Osteoblast (primary cell): ENCODE results near the gene GSTK1. TPM values are rescaled to one million over a fixed set of nuclear protein-coding genes. Genes with fewer than 3 reads are reported as not detected.

ENCODE experiments used
- DNase-seq: peaks from one replicate; pipeline ENCODE4 v3.0.0; 2011; ENCODE audit warnings: low spot score, mixed read lengths; ENCODE audit not compliant: insufficient read length; ENCODE audit errors: missing footprints
- H2AFZ ChIP-seq: 2 replicates; pipeline ENCODE4 v1.6.0; 2011; ENCODE audit warnings: mild to moderate bottlenecking, low read length
- H3K27ac ChIP-seq: 2 replicates; pipeline ENCODE4 v1.5.1; 2011; ENCODE audit warnings: mild to moderate bottlenecking, low read depth, low read length, moderate library complexity
- H3K27me3 ChIP-seq: 2 replicates; pipeline ENCODE4 v1.6.0; 2012; ENCODE audit warnings: mild to moderate bottlenecking, control low read depth, inconsistent platforms, low read length, moderate library complexity; ENCODE audit not compliant: insufficient read depth
- H3K36me3 ChIP-seq: 2 replicates; pipeline ENCODE4 v1.5.1; 2011; ENCODE audit warnings: mild to moderate bottlenecking, low read length, control low read depth, moderate library complexity; ENCODE audit not compliant: insufficient read depth
- H3K4me1 ChIP-seq: 2 replicates; pipeline ENCODE4 v1.5.1; 2011; ENCODE audit warnings: mild to moderate bottlenecking, low read length, control low read depth, moderate library complexity; ENCODE audit not compliant: insufficient read depth
- H3K4me2 ChIP-seq: 2 replicates; pipeline ENCODE4 v1.6.0; 2011; ENCODE audit warnings: mild to moderate bottlenecking, low read length; ENCODE audit not compliant: insufficient read depth
- H3K4me3 ChIP-seq: fragments of 200-600 bp; sonication (generic); 3 replicates; pipeline ENCODE4 v1.5.1; 2012; ENCODE audit warnings: mild to moderate bottlenecking, low read length, inconsistent platforms; ENCODE audit not compliant: insufficient read depth
- H3K79me2 ChIP-seq: 2 replicates; pipeline ENCODE4 v1.6.0; 2012; ENCODE audit warnings: mild to moderate bottlenecking, low read length, control low read depth, inconsistent platforms; ENCODE audit not compliant: insufficient read depth
- H3K9me3 ChIP-seq: 2 replicates; pipeline ENCODE4 v1.5.1; 2011; ENCODE audit warnings: low read depth, low read length, control low read depth
- H4K20me1 ChIP-seq: 2 replicates; pipeline ENCODE4 v1.6.0; 2012; ENCODE audit warnings: mild to moderate bottlenecking, low read length, control low read depth; ENCODE audit not compliant: insufficient read depth
- CTCF ChIP-seq: IDR thresholded peaks from 2 replicates; pipeline ENCODE4 v1.5.1; 2011; ENCODE audit warnings: mild to moderate bottlenecking, low read depth, low read length, moderate library complexity; ENCODE audit errors: extremely low read depth
- total RNA-seq: library from RNA; depleted of rRNA; stranded (reverse); fragments of >200 nt; gene quantifications from 2 replicates; pipeline ENCODE4 v1.2.3, GENCODE V29; 2012

Gene GSTK1
- total RNA-seq, 1 donor = 99.9 TPM

GRCh38 chr7:143304938-143305337 is 41.7 kb downstream of the GSTK1 start:
- H3K27me3 ChIP-seq = no peaks in the 10 kb centered on the region
- peak; percentile 53 for DNase-seq
- no peaks in the 10 kb centered on the region for H3K4me1 ChIP-seq
- no peak overlapping the region for H3K4me2 ChIP-seq
- no peak for TF ChIP-seq CTCF
- H3K9me3 ChIP-seq = no peaks in the 10 kb centered on the region
- no peak overlapping the region for H2AFZ ChIP-seq
- H4K20me1 ChIP-seq = no peaks in the 10 kb centered on the region
- H3K36me3 ChIP-seq = peaks cover 77% of the 10 kb centered on the region
- H3K27ac ChIP-seq = no peak overlapping the region
- H3K4me3 ChIP-seq = no peak overlapping the region
- H3K79me2 ChIP-seq = no peaks in the 10 kb centered on the region

GRCh38 chr7:143305423-143306070 is 42.3 kb downstream of the GSTK1 start:
- H3K27ac ChIP-seq = no peak overlapping the region
- no peak overlapping the region for H3K4me3 ChIP-seq
- H4K20me1 ChIP-seq = no peaks in the 10 kb centered on the region
- H3K4me1 ChIP-seq = no peaks in the 10 kb centered on the region
- peak; percentile 78 for TF ChIP-seq CTCF
- H3K36me3 ChIP-seq = peaks cover 71% of the 10 kb centered on the region
- H3K79me2 ChIP-seq = no peaks in the 10 kb centered on the region
- H3K4me2 ChIP-seq = no peak overlapping the region
- peak; percentile 79 for DNase-seq
- no peaks in the 10 kb centered on the region for H3K27me3 ChIP-seq
- H3K9me3 ChIP-seq = no peaks in the 10 kb centered on the region
- no peak overlapping the region for H2AFZ ChIP-seq

GRCh38 chr7:143308632-143309031 is 45.4 kb downstream of the GSTK1 start:
- Histone ChIP-seq H3K27ac (no peak overlapping the region), H3K9me3 (no peaks in the 10 kb centered on the region), H3K36me3 (peaks cover 42% of the 10 kb centered on the region), H3K79me2 (no peaks in the 10 kb centered on the region), H3K4me2 (no peak overlapping the region), H3K27me3 (no peaks in the 10 kb centered on the region), H4K20me1 (no peaks in the 10 kb centered on the region), H3K4me3 (no peak overlapping the region), H2AFZ (no peak overlapping the region), H3K4me1 (no peaks in the 10 kb centered on the region)
- TF ChIP-seq CTCF = no peak
- DNase-seq = no peak

GRCh38 chr7:143314127-143314526 is 50.9 kb downstream of the GSTK1 start:
- Histone ChIP-seq H3K4me1 (peaks cover 9% of the 10 kb centered on the region), H3K79me2 (no peaks in the 10 kb centered on the region), H3K4me2 (no peak overlapping the region), H3K27me3 (no peaks in the 10 kb centered on the region), H3K4me3 (no peak overlapping the region), H3K27ac (no peak overlapping the region), H4K20me1 (no peaks in the 10 kb centered on the region), H3K9me3 (no peaks in the 10 kb centered on the region), H3K36me3 (no peaks in the 10 kb centered on the region), H2AFZ (no peak overlapping the region)
- TF ChIP-seq CTCF = no peak
- DNase-seq = no peak
